Heart left ventricle (tissue), 13 donors: Measurements from ENCODE around the gene AUH.

Source experiments
- POLR2A ChIP-seq, 2 donors: fragments of 450-650 bp; IDR thresholded peaks; one replicate each; pipeline ENCODE4 v1.6.1; 2017; ENCODE audit warnings: antibody characterized with exemption in 2 of 2, mild to moderate bottlenecking in 2 of 2, moderate library complexity in 2 of 2
- TF ChIP-seq, protein P1 (sequence below), 12 donors: fragments of 200-600 bp; sonication (generic) in 4 of 12; IDR thresholded peaks; one replicate each; pipeline versions ENCODE4 v1.5.0 to v1.8.0; 2018 to 2022; ENCODE audit warnings: antibody characterized with exemption in 12 of 12, mild to moderate bottlenecking in 5 of 12
- donor health status: ischemic (EF 13 %, LVEDD 7.1; RV severe dilation, severe dysfunction).
- donor health status: DM: no; HTN: yes; CAD: no.
- donor health status: DM: no; HTN: no; CAD: no.
- donor health status: ischemic (EF 25% LVEDD 6.9; RV normal size, moderate dysfunction).
- donor health status: ischemic (EF 25% LVEDD 5.7; RV mildly dilated, moderate dysfunction).
- donor health status: ischemic (EF 35%, LVEDD 5.7; RV mildly dilated, moderate dysfunction).
- donor health status: nonischemic (EF 11% LVEDD 7.7; RV severe dilation, severe dysfunction).
- donor health status: DM: yes; HTN: yes; CAD: no.
- donor health status: PGD.
- donor health status: ischemic (EF 29% LVEDD 5.4; RV normal size, mild dysfunction).
- donor health status: nonischemic (EF 23%, LVEDD 6.1; RV moderate dilation, normal function).

DNA sequence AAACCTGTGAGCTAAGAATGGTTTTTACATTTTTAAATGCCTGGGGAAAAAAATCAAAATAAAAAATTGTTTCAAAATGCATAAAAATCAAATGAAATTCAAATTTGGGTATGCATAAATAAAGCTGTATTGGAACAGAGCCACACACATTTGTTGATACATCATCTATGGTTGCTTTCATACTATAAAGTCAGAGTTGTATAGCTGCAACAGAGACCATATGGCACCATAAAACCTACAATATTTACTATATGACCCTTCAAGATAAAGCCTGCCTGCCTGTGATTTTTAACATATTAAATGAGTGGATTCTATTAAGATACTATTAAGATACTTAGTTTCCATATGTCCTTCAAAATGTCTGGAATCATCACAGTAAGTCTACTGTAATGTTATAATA lies 40.0 kb downstream of the AUH start:
- TF ChIP-seq, protein P1, sequence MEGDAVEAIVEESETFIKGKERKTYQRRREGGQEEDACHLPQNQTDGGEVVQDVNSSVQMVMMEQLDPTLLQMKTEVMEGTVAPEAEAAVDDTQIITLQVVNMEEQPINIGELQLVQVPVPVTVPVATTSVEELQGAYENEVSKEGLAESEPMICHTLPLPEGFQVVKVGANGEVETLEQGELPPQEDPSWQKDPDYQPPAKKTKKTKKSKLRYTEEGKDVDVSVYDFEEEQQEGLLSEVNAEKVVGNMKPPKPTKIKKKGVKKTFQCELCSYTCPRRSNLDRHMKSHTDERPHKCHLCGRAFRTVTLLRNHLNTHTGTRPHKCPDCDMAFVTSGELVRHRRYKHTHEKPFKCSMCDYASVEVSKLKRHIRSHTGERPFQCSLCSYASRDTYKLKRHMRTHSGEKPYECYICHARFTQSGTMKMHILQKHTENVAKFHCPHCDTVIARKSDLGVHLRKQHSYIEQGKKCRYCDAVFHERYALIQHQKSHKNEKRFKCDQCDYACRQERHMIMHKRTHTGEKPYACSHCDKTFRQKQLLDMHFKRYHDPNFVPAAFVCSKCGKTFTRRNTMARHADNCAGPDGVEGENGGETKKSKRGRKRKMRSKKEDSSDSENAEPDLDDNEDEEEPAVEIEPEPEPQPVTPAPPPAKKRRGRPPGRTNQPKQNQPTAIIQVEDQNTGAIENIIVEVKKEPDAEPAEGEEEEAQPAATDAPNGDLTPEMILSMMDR (IDR thresholded peaks at IDR 0.05) = no peak
- TF ChIP-seq POLR2A (IDR thresholded peaks at IDR 0.05) = no peak
